Type B pancreatic cell (in vitro differentiated cells): Measurements from ENCODE around the gene MIPOL1. TPM values are rescaled to one million over a fixed set of nuclear protein-coding genes. Genes with fewer than 3 reads are reported as not detected.
"Not testable (repeated sequence)": the region's sequence is repeated elsewhere in the genome, so short reads cannot be mapped to it uniquely, and the experiment has no call there.

Source experiments
- DNase-seq: peaks from one replicate; pipeline ENCODE4 v3.0.0; 2021; ENCODE audit warnings: mixed read lengths; ENCODE audit not compliant: unreplicated experiment; ENCODE audit errors: extremely low spot score
- H3K27ac Mint-ChIP-seq: 2 replicates; pipeline ENCODE4 v1.8.0; 2021; ENCODE audit warnings: mild to moderate bottlenecking, mixed read lengths
- H3K27me3 Mint-ChIP-seq: 2 replicates; pipeline ENCODE4 v1.8.0; 2021; ENCODE audit warnings: mixed read lengths
- H3K36me3 Mint-ChIP-seq: 2 replicates; pipeline ENCODE4 v1.8.0; 2021; ENCODE audit warnings: mixed read lengths
- H3K4me1 Mint-ChIP-seq: one replicate; pipeline ENCODE4 v1.8.0; 2021; ENCODE audit warnings: mixed read lengths; ENCODE audit not compliant: unreplicated experiment
- H3K4me3 Mint-ChIP-seq: 2 replicates; pipeline ENCODE4 v1.8.0; 2021; ENCODE audit warnings: mild to moderate bottlenecking, mixed read lengths
- H3K9me3 Mint-ChIP-seq: 2 replicates; pipeline ENCODE4 v1.8.0; 2021; ENCODE audit warnings: mixed read lengths
- total RNA-seq: library from RNA; stranded (reverse); gene quantifications from 2 replicates; pipeline ENCODE4 v1.2.1, GENCODE V29; 2021; ENCODE audit warnings: low replicate concordance
- TF ChIP-seq, protein P1 (sequence below): fragments of 200-600 bp; sonication (generic); conservative IDR thresholded peaks from 2 replicates; pipeline ENCODE4 v1.5.0; 2021; ENCODE audit warnings: antibody characterized with exemption, mild to moderate bottlenecking

Gene MIPOL1
- total RNA-seq, 1 donor from 2014 or later: 14.5 TPM

DNA sequence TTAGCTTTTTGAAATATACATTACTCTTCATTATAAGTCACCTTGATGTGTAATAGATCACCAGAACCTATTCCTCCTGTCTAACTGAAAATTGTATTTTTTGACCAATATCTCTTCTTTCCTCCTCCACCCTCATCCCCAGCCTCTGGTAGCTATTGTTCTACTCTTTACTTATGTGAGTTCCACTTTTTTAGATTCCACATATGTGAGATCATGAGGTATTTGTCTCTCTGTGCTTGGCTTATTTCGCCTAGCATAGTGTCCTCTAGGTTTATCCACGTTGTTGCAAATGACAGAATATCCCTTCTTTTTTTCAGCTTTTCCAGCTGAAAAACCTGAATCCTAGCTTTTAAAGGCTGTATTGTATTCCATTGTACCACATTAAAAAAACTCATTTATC, 82.1 kb downstream of the MIPOL1 start:
- Mint-ChIP-seq H3K27me3 (no peaks in the 10 kb centered on the region), H3K4me3 (no peak overlapping the region), H3K9me3 (no peaks in the 10 kb centered on the region), H3K4me1 (no peaks in the 10 kb centered on the region), H3K36me3 (no peaks in the 10 kb centered on the region), H3K27ac (no peak overlapping the region)
- no peak for DNase-seq
- TF ChIP-seq, protein P1, sequence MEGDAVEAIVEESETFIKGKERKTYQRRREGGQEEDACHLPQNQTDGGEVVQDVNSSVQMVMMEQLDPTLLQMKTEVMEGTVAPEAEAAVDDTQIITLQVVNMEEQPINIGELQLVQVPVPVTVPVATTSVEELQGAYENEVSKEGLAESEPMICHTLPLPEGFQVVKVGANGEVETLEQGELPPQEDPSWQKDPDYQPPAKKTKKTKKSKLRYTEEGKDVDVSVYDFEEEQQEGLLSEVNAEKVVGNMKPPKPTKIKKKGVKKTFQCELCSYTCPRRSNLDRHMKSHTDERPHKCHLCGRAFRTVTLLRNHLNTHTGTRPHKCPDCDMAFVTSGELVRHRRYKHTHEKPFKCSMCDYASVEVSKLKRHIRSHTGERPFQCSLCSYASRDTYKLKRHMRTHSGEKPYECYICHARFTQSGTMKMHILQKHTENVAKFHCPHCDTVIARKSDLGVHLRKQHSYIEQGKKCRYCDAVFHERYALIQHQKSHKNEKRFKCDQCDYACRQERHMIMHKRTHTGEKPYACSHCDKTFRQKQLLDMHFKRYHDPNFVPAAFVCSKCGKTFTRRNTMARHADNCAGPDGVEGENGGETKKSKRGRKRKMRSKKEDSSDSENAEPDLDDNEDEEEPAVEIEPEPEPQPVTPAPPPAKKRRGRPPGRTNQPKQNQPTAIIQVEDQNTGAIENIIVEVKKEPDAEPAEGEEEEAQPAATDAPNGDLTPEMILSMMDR: no peak

DNA sequence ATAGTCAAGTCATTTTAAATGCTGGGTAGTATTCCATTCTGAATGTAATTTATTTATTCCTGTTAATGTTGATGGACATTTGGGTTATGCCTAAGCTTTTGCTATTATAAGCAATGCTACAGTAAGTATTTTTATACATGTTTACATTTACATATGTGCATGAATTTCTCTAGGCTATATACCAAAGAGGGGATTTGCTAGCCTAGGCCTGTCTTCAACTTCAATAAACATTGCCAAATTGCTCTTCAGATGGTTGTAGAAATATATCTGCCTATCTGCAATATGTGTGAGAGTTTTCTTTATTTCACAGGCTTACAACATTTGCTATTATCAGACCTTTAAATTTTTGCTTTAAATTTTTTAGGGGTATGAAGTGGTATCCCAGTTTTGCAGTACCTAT, 87.0 kb downstream of the MIPOL1 start:
- Mint-ChIP-seq H3K27ac (no peak overlapping the region), H3K4me3 (no peak overlapping the region), H3K4me1 (no peaks in the 10 kb centered on the region), H3K9me3 (no peaks in the 10 kb centered on the region), H3K36me3 (peaks cover 7% of the 10 kb centered on the region), H3K27me3 (no peaks in the 10 kb centered on the region)
- TF ChIP-seq, protein P1: no peak
- DNase-seq: no peak

GRCh38 chr14:37285220-37285619, 87.5 kb downstream of the MIPOL1 start:
- peaks cover 10% of the 10 kb centered on the region for H3K36me3 Mint-ChIP-seq
- TF ChIP-seq, protein P1: no peak

DNA sequence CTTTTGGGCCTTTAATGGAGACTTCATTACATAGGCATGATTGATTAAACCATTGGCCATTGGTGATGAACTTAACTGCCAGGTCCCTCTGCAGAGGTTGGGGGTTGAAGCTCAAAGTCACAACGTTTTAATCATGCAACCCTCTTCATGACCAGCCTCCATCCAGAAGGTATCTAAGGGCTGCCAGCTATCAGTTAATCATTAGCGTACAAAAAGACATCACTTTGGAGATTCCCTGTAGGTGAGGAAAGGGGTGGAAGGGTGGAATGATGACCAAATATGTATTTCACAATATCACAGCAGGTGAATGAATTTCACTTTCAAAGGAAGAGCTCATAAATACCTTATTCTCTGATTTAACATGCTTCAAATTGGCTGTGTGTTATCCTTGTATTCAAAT, 92.0 kb downstream of the MIPOL1 start:
- Mint-ChIP-seq H3K9me3 (peaks cover 4% of the 10 kb centered on the region), H3K27me3 (no peaks in the 10 kb centered on the region), H3K4me3 (no peak overlapping the region), H3K36me3 (peaks cover 24% of the 10 kb centered on the region), H3K27ac (no peak overlapping the region), H3K4me1 (no peaks in the 10 kb centered on the region)
- no peak for DNase-seq
- TF ChIP-seq, protein P1: no peak

More at GRCh38 chr14:37285220-37285619, 87.5 kb downstream of the MIPOL1 start:
- Mint-ChIP-seq H3K4me1 (no peaks in the 10 kb centered on the region), H3K27me3 (no peaks in the 10 kb centered on the region), H3K27ac (no peak overlapping the region), H3K9me3 (no peaks in the 10 kb centered on the region), H3K4me3 (no peak overlapping the region)
- DNase-seq: no peak

DNA sequence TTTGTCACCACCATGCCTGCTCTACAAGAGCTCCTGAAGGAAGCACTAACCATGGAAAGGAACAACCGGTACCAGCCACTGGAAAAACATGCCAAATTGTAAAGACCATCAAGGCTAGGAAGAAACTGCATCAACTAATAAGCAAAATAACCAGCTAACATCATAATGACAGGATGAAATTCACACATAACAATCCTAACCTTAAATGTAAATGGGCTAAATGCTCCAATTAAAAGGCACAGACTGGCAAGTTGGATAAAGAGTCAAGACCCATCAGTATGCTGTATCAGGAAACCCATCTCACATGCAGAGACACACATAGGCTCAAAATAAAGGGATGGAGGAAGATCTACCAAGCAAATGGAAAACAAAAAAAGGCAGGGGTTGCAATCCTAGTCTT, 97.5 kb downstream of the MIPOL1 start:
- H3K27me3 Mint-ChIP-seq, H3K4me3 Mint-ChIP-seq, H3K27ac Mint-ChIP-seq, H3K4me1 Mint-ChIP-seq, H3K9me3 Mint-ChIP-seq, DNase-seq: not testable (repeated sequence)
- peaks cover 19% of the 10 kb centered on the region for H3K36me3 Mint-ChIP-seq

- DNase-seq: no peak
- Mint-ChIP-seq H3K9me3 (no peaks in the 10 kb centered on the region), H3K27me3 (no peaks in the 10 kb centered on the region), H3K4me3 (no peak overlapping the region), H3K36me3 (peaks cover 12% of the 10 kb centered on the region), H3K27ac (no peak overlapping the region), H3K4me1 (no peaks in the 10 kb centered on the region)
- TF ChIP-seq, protein P1: no peak
Measured at GRCh38 chr14:37311252-37311651, 113.5 kb downstream of the MIPOL1 start.
